H9 (cell line): ENCODE results near the gene SEMG2. TPM values are rescaled to one million over a fixed set of nuclear protein-coding genes. Genes with fewer than 3 reads are reported as not detected.

Source experiments
- DNase-seq: peaks from one replicate; pipeline ENCODE4 v3.0.0-alpha.2; 2017
- H2AFZ ChIP-seq: one replicate; pipeline ENCODE4 v1.6.1; 2013; ENCODE audit warnings: mild to moderate bottlenecking, low read length, control low read depth, moderate library complexity
- H2AK5ac ChIP-seq: 2 replicates; pipeline ENCODE4 v1.6.1; 2013; ENCODE audit warnings: low read length, control low read depth, mixed read lengths; ENCODE audit not compliant: insufficient read length
- H2BK120ac ChIP-seq: one replicate; pipeline ENCODE4 v1.6.1; 2013; ENCODE audit warnings: low read depth, mild to moderate bottlenecking, low read length, control low read depth, inconsistent platforms; ENCODE audit not compliant: poor library complexity, severe bottlenecking
- H2BK12ac ChIP-seq: 2 replicates; pipeline ENCODE4 v1.6.1; 2013; ENCODE audit warnings: low read length, control low read depth, mixed read lengths, low read depth; ENCODE audit not compliant: insufficient read length
- H2BK15ac ChIP-seq: 2 replicates; pipeline ENCODE4 v1.6.1; 2013; ENCODE audit warnings: low read depth, low read length, control low read depth
- H2BK20ac ChIP-seq: one replicate; pipeline ENCODE4 v1.6.1; 2013; ENCODE audit warnings: low read depth, mild to moderate bottlenecking, low read length, control low read depth, inconsistent platforms; ENCODE audit not compliant: poor library complexity, severe bottlenecking
- H2BK5ac ChIP-seq: 2 replicates; pipeline ENCODE4 v1.6.1; 2013; ENCODE audit warnings: low read length, control low read depth, mixed read lengths; ENCODE audit not compliant: insufficient read length
- H3K14ac ChIP-seq: 2 replicates; pipeline ENCODE4 v1.6.1; 2013; ENCODE audit warnings: low read length, control low read depth; ENCODE audit not compliant: insufficient read depth
- H3K18ac ChIP-seq: 2 replicates; pipeline ENCODE4 v1.6.1; 2013; ENCODE audit warnings: low read depth, mild to moderate bottlenecking, mixed read lengths, low read length, control low read depth; ENCODE audit not compliant: insufficient read length
- H3K23ac ChIP-seq: 2 replicates; pipeline ENCODE4 v1.6.1; 2013; ENCODE audit warnings: low read length, control low read depth, mixed read lengths, low read depth; ENCODE audit not compliant: insufficient read length
- H3K23me2 ChIP-seq: 2 replicates; pipeline ENCODE4 v1.6.1; 2013; ENCODE audit warnings: low read depth, mild to moderate bottlenecking, mixed read lengths, low read length, control low read depth; ENCODE audit not compliant: insufficient read length, poor library complexity, severe bottlenecking
- H3K27ac ChIP-seq: 2 replicates; pipeline ENCODE4 v1.5.1; 2013; ENCODE audit warnings: low read length, control low read depth, mixed read lengths, low read depth; ENCODE audit not compliant: insufficient read length
- H3K27me3 ChIP-seq: 2 replicates; pipeline ENCODE4 v1.6.1; 2013; ENCODE audit warnings: low read length, control low read depth, inconsistent platforms; ENCODE audit not compliant: insufficient read depth
- H3K4ac ChIP-seq: 2 replicates; pipeline ENCODE4 v1.6.1; 2013; ENCODE audit warnings: low read depth, mild to moderate bottlenecking, control low read depth, inconsistent platforms, low read length, moderate library complexity
- H3K4me1 ChIP-seq: 2 replicates; pipeline ENCODE4 v1.6.1; 2013; ENCODE audit warnings: low read length, control low read depth, inconsistent platforms; ENCODE audit not compliant: insufficient read depth
- H3K4me2 ChIP-seq: 2 replicates; pipeline ENCODE4 v1.6.1; 2013; ENCODE audit warnings: low read length, control low read depth, mixed read lengths; ENCODE audit not compliant: insufficient read length, insufficient read depth
- H3K56ac ChIP-seq: 2 replicates; pipeline ENCODE4 v1.6.1; 2013; ENCODE audit warnings: low read depth, mild to moderate bottlenecking, mixed read lengths, low read length, control low read depth; ENCODE audit not compliant: insufficient read length
- H3K79me1 ChIP-seq: 2 replicates; pipeline ENCODE4 v1.6.1; 2013; ENCODE audit warnings: low read depth, mild to moderate bottlenecking, moderate library complexity, low read length, control low read depth, inconsistent platforms; ENCODE audit not compliant: insufficient read depth, poor library complexity, severe bottlenecking
- H3K79me2 ChIP-seq: 2 replicates; pipeline ENCODE4 v1.6.1; 2013; ENCODE audit warnings: low read length, control low read depth, inconsistent platforms; ENCODE audit not compliant: insufficient read depth
- H3K9ac ChIP-seq: 2 replicates; pipeline ENCODE4 v1.6.1; 2013; ENCODE audit warnings: low read length, control low read depth, mixed read lengths; ENCODE audit not compliant: insufficient read length; ENCODE audit errors: extremely low read depth
- H3K9me3 ChIP-seq: one replicate; pipeline ENCODE4 v1.6.1; 2013; ENCODE audit warnings: low read depth, low read length, inconsistent platforms; ENCODE audit not compliant: control insufficient read depth
- H3T11ph ChIP-seq: one replicate; pipeline ENCODE4 v1.6.1; 2013; ENCODE audit warnings: mild to moderate bottlenecking, low read length, control low read depth, inconsistent platforms
- H4K20me1 ChIP-seq: one replicate; pipeline ENCODE4 v1.6.1; 2013; ENCODE audit not compliant: control insufficient read depth, insufficient read length, insufficient read depth
- H4K5ac ChIP-seq: 2 replicates; pipeline ENCODE4 v1.6.1; 2013; ENCODE audit warnings: low read depth, mild to moderate bottlenecking, mixed read lengths, low read length, control low read depth; ENCODE audit not compliant: insufficient read length
- H4K8ac ChIP-seq: replicated peaks from 2 replicates; pipeline ENCODE4 v1.6.1; 2013; ENCODE audit warnings: low read length, control low read depth, mixed read lengths, low read depth; ENCODE audit not compliant: insufficient read length
- H4K91ac ChIP-seq: 2 replicates; pipeline ENCODE4 v1.6.1; 2013; ENCODE audit warnings: low read depth, mild to moderate bottlenecking, moderate library complexity, mixed read lengths, low read length, control low read depth; ENCODE audit not compliant: insufficient read length
- H3K27ac Mint-ChIP-seq, 3 experiments: 2 replicates in 2 of 3; 3 replicates in 1 of 3; pipeline ENCODE4 v1.8.0; 2020 to 2021; ENCODE audit warnings: mixed read lengths in 3 of 3, mild to moderate bottlenecking in 1 of 3, moderate library complexity in 1 of 3
- H3K27me3 Mint-ChIP-seq: 2 replicates; pipeline ENCODE4 v1.8.0; 2021; ENCODE audit warnings: low read depth, mild to moderate bottlenecking, moderate library complexity, mixed read lengths
- H3K36me3 Mint-ChIP-seq, 3 experiments: 2 replicates in 2 of 3; 3 replicates in 1 of 3; pipeline ENCODE4 v1.8.0; 2020 to 2021; ENCODE audit warnings: low read depth in 3 of 3, mixed read lengths in 3 of 3; ENCODE audit not compliant: insufficient read depth in 1 of 3
- H3K4me1 Mint-ChIP-seq, 2 experiments: 2 replicates each; pipeline ENCODE4 v1.8.0; 2020; ENCODE audit warnings: mixed read lengths in 2 of 2
- H3K4me3 Mint-ChIP-seq, 2 experiments: 2 replicates in 1 of 2; 3 replicates in 1 of 2; pipeline ENCODE4 v1.8.0; 2020 to 2021; ENCODE audit warnings: mild to moderate bottlenecking in 2 of 2, mixed read lengths in 2 of 2, moderate library complexity in 1 of 2
- H3K9me3 Mint-ChIP-seq, 2 experiments: 2 replicates in 1 of 2; 3 replicates in 1 of 2; pipeline ENCODE4 v1.8.0; 2020; ENCODE audit warnings: mild to moderate bottlenecking in 2 of 2, mixed read lengths in 2 of 2, moderate library complexity in 1 of 2
- WGBS: extraction: QIAGEN DNeasy Blood & Tissue Kit; methylation state at CpG from one replicate; pipeline ENCODE4 v1.1.7; 2013; ENCODE audit warnings: missing lambda C conversion rate, low lambda C conversion rate, mixed read lengths; ENCODE audit not compliant: insufficient read length; ENCODE audit errors: extremely low coverage; 5-methylcytosine and 5-hydroxymethylcytosine counted together
- total RNA-seq: library from RNA; stranded (reverse); gene quantifications from 2 replicates; pipeline ENCODE4 v1.2.1, GENCODE V29; 2021
- TF ChIP-seq, protein P1 (sequence below): fragments of 200-600 bp; sonication (generic); conservative IDR thresholded peaks from 3 replicates; pipeline ENCODE4 v1.8.0; 2021; ENCODE audit warnings: antibody characterized with exemption, mild to moderate bottlenecking

Gene SEMG2
- total RNA-seq, 1 experiment from 2014 or later = not detected

DNA sequence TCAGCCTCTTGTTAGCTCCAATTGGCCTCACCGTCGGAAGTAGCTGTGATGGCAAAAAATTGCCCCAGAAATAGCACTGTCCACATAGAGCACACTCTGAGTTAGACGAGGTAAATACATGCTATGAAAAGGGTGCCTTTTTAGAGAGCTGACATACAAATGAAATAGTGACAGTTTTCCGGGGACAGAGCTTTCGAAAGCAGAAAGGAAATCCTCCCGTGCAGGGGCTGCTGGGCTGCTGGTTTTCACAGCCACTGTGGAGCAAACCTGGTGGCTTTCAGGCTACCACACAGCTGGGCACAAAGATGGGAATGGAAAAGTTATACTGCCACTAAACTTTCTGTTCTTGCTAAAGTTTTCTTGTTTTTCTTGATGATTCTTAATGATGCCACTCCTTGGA, 24.9 kb downstream of the SEMG2 start:
- Mint-ChIP-seq H3K27me3 (peaks cover 55% of the 10 kb centered on the region), H3K27ac (no peak overlapping the region), H3K4me1 (no peaks in the 10 kb centered on the region), H3K4me3 (no peak overlapping the region), H3K36me3 (no peaks in the 10 kb centered on the region), H3K9me3 (no peaks in the 10 kb centered on the region)
- Histone ChIP-seq H2BK5ac (no peak overlapping the region), H3K9me3 (no peaks in the 10 kb centered on the region), H4K91ac (no peak overlapping the region), H2AK5ac (no peak overlapping the region), H2BK120ac (no peak overlapping the region), H2AFZ (no peak overlapping the region), H2BK15ac (no peak overlapping the region), H4K20me1 (no peaks in the 10 kb centered on the region), H2BK20ac (no peak overlapping the region), H4K5ac (no peak overlapping the region), H2BK12ac (no peak overlapping the region), H3K9ac (no peak overlapping the region), H3K79me1 (no peaks in the 10 kb centered on the region), H3K4me1 (no peaks in the 10 kb centered on the region), H3K4me2 (no peak overlapping the region), H3K14ac (no peak overlapping the region), H4K8ac (no peak overlapping the region), H3K56ac (no peak overlapping the region), H3K23me2 (no peaks in the 10 kb centered on the region), H3K27ac (no peak overlapping the region), H3K4ac (no peak overlapping the region), H3K18ac (no peak overlapping the region), H3K23ac (no peak overlapping the region), H3K27me3 (no peaks in the 10 kb centered on the region), H3T11ph (no peak overlapping the region), H3K79me2 (no peaks in the 10 kb centered on the region)
- WGBS = no CpG with 5 or more reads among the region's 6 CpGs
- TF ChIP-seq, protein P1, sequence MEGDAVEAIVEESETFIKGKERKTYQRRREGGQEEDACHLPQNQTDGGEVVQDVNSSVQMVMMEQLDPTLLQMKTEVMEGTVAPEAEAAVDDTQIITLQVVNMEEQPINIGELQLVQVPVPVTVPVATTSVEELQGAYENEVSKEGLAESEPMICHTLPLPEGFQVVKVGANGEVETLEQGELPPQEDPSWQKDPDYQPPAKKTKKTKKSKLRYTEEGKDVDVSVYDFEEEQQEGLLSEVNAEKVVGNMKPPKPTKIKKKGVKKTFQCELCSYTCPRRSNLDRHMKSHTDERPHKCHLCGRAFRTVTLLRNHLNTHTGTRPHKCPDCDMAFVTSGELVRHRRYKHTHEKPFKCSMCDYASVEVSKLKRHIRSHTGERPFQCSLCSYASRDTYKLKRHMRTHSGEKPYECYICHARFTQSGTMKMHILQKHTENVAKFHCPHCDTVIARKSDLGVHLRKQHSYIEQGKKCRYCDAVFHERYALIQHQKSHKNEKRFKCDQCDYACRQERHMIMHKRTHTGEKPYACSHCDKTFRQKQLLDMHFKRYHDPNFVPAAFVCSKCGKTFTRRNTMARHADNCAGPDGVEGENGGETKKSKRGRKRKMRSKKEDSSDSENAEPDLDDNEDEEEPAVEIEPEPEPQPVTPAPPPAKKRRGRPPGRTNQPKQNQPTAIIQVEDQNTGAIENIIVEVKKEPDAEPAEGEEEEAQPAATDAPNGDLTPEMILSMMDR = no peak
- DNase-seq = no peak
